K562 (cell line): ENCODE data around the gene PPP4R3B. TPM values are rescaled to one million over a fixed set of nuclear protein-coding genes. Genes with fewer than 3 reads are reported as not detected.

Experiments used
- ATAC-seq: fragments of 200-7000 bp; cut with Tn5 transposase; 3 replicates; pipeline ENCODE4 v1.9.1; 2020; ENCODE audit warnings: moderate library complexity
- BruUV-seq: library from RNA; stranded (reverse); fragments of 400-500 nt; replicated peaks from 2 replicates; lab custom pipeline; 2021; lab: Mats Ljungman, UMichigan
- CTCF ChIA-PET: fragments of 300-600 bp; formaldehyde crosslinking; extraction: SDS; loops from one replicate; lab custom pipeline; 2021; ENCODE audit warnings: low intra/inter-chr PET ratio; lab: Yijun Ruan, JAX
- POLR2A ChIA-PET: fragments of 300-600, 350-650 bp; sonication (Branson Sonifier 250); formaldehyde crosslinking; extraction: SDS; loops from one replicate; lab custom pipeline; 2021; ENCODE audit warnings: antibody characterized with exemption, inconsistent platforms; lab: Yijun Ruan, JAX
- DNase-seq, 4 experiments: peaks; one replicate each; pipeline versions ENCODE4 v3.0.0 to v3.0.0-alpha.2; 2011 to 2018; ENCODE audit warnings: low spot score in 3 of 4, mixed read lengths in 3 of 4; ENCODE audit errors: extremely low read depth in 1 of 4
- FAIRE-seq: peaks from 2 replicates; lab custom pipeline; 2011; peaks lifted over from hg19 to GRCh38; lab: Jason Lieb, UNC
- H2AFZ ChIP-seq: 2 replicates; pipeline ENCODE4 v1.6.0; 2011; ENCODE audit warnings: low read depth, low read length, control low read depth, inconsistent platforms
- H3K27ac ChIP-seq: fragments of 200-600 bp; 3 replicates; pipeline ENCODE4 v1.8.0; 2011; ENCODE audit warnings: low read depth, mild to moderate bottlenecking, control low read depth, inconsistent platforms, low read length, moderate library complexity, mixed read lengths; ENCODE audit errors: extremely low read depth
- H3K27me3 ChIP-seq, 2 experiments: fragments of 300-600 bp in 1 of 2; 2 replicates in 1 of 2; 3 replicates in 1 of 2; pipeline versions ENCODE4 v1.6.0 to v1.8.0; 2011; ENCODE audit warnings: inconsistent platforms in 2 of 2, low read length in 2 of 2, mild to moderate bottlenecking in 1 of 2, mixed read lengths in 1 of 2, moderate library complexity in 1 of 2; ENCODE audit not compliant: control insufficient read depth in 2 of 2, insufficient read depth in 2 of 2
- H3K36me3 ChIP-seq: fragments of 300-600 bp; 3 replicates; pipeline ENCODE4 v1.8.0; 2011; ENCODE audit warnings: mild to moderate bottlenecking, low read length, inconsistent platforms; ENCODE audit not compliant: control insufficient read depth, insufficient read depth
- H3K4me1 ChIP-seq, 2 experiments: fragments of 200-600 bp in 1 of 2; replicated peaks in 1 of 2; 2 replicates in 1 of 2; 3 replicates in 1 of 2; pipeline versions ENCODE4 v1.5.1 to v1.8.0; 2011; ENCODE audit warnings: inconsistent platforms in 2 of 2, low read length in 2 of 2, mild to moderate bottlenecking in 1 of 2, mixed read lengths in 1 of 2, moderate library complexity in 1 of 2; ENCODE audit not compliant: control insufficient read depth in 2 of 2, insufficient read depth in 2 of 2
- H3K4me2 ChIP-seq: 2 replicates; pipeline ENCODE4 v1.6.1; 2011; ENCODE audit warnings: low read length, control low read depth, inconsistent platforms, mixed read lengths; ENCODE audit not compliant: insufficient read depth
- H3K4me3 ChIP-seq: fragments of 200-600 bp; sonication (generic), shearing (Covaris generic); 2 replicates; pipeline ENCODE4 v1.5.1; 2016; ENCODE audit warnings: control low read depth, inconsistent platforms
- H3K79me2 ChIP-seq: fragments of 200-600 bp; 3 replicates; pipeline ENCODE4 v1.8.0; 2011; ENCODE audit warnings: low read length, inconsistent platforms; ENCODE audit not compliant: control insufficient read depth, insufficient read depth
- H3K9ac ChIP-seq, 2 experiments: 2 replicates each; pipeline versions ENCODE4 v1.6.0 to v1.6.1; 2011; ENCODE audit warnings: low read depth in 2 of 2, low read length in 2 of 2, control low read depth in 1 of 2, inconsistent platforms in 1 of 2, mild to moderate bottlenecking in 1 of 2, mixed read lengths in 1 of 2; ENCODE audit not compliant: insufficient read depth in 1 of 2
- H3K9me1 ChIP-seq: one replicate; pipeline ENCODE4 v1.6.0; 2011; ENCODE audit warnings: inconsistent platforms, mild to moderate bottlenecking, low read length, moderate library complexity; ENCODE audit not compliant: control insufficient read depth, insufficient read depth
- H3K9me3 ChIP-seq: replicated peaks from 2 replicates; pipeline ENCODE4 v1.5.1; 2011; ENCODE audit warnings: low read depth, low read length, inconsistent platforms; ENCODE audit not compliant: control insufficient read depth, insufficient read depth
- H4K20me1 ChIP-seq: replicated peaks from 2 replicates; pipeline ENCODE4 v1.6.1; 2011; ENCODE audit warnings: low read length, inconsistent platforms, mixed read lengths; ENCODE audit not compliant: control insufficient read depth, insufficient read depth
- ERF ChIP-seq: fragments of 450-650 bp; formaldehyde crosslinking; IDR thresholded peaks from 2 replicates; pipeline ENCODE4 v1.4.0; 2020; ENCODE audit warnings: mild to moderate bottlenecking, mixed read lengths
- HDAC1 ChIP-seq, 2 experiments: fragments of 450-650 bp; IDR thresholded peaks; 2 replicates each; pipeline ENCODE4 v1.6.1; 2016 to 2017; ENCODE audit warnings: inconsistent platforms in 1 of 2, mild to moderate bottlenecking in 1 of 2, moderate library complexity in 1 of 2
- IFI16 ChIP-seq: fragments of 250-450 bp; sonication (Bioruptor Pico); IDR thresholded peaks from 2 replicates; pipeline ENCODE4 v2.1.2; 2022; ENCODE audit warnings: mild to moderate bottlenecking, inconsistent platforms
- KDM5B ChIP-seq: fragments of 200-600 bp; sonication (generic); IDR thresholded peaks from 2 replicates; pipeline ENCODE4 v1.6.1; 2012; ENCODE audit warnings: low read depth, mild to moderate bottlenecking, moderate library complexity, low read length, control low read depth, inconsistent platforms; ENCODE audit not compliant: insufficient replicate concordance
- MLLT1 ChIP-seq, 2 experiments: fragments of 450-650 bp; IDR thresholded peaks; 2 replicates each; pipeline ENCODE4 v1.6.1; 2016
- NR0B1 ChIP-seq: fragments of 450-650 bp; IDR thresholded peaks from one replicate; pipeline ENCODE4 v1.6.1; 2018; ENCODE audit warnings: mild to moderate bottlenecking, moderate library complexity; ENCODE audit not compliant: partially characterized antibody
- SIN3A ChIP-seq, 2 experiments: fragments of 150-350 bp in 1 of 2; IDR thresholded peaks; 2 replicates each; pipeline ENCODE4 v1.6.1; 2011 to 2016; ENCODE audit warnings: borderline replicate concordance in 2 of 2, low read depth in 2 of 2, low read length in 2 of 2, mild to moderate bottlenecking in 2 of 2, moderate library complexity in 2 of 2; ENCODE audit not compliant: control insufficient read depth in 1 of 2
- SREBF1 ChIP-seq: fragments of 150-350 bp; IDR thresholded peaks from 2 replicates; pipeline ENCODE4 v1.6.1; 2014; ENCODE audit warnings: antibody characterized with exemption, low read depth, low read length, borderline replicate concordance
- ZNF232 ChIP-seq: sonication (generic); formaldehyde crosslinking; IDR thresholded peaks from 2 replicates; pipeline ENCODE4 v1.8.0; 2022; ENCODE audit warnings: mild to moderate bottlenecking, missing genetic modification reagents
- ZNF436 ChIP-seq: fragments of 250-450, 450-650 bp; sonication (Bioruptor Pico); formaldehyde crosslinking; IDR thresholded peaks from 2 replicates; pipeline ENCODE4 v1.7.0; 2020; ENCODE audit warnings: mild to moderate bottlenecking
- WGBS: fragments of 100-300 bp; shearing (Covaris generic); methylation state at CpG from one replicate; pipeline ENCODE4 v1.1.6; 2016; ENCODE audit warnings: low coverage, mixed read lengths; ENCODE audit not compliant: insufficient coverage; ENCODE audit errors: missing lambda C conversion rate; 5-methylcytosine and 5-hydroxymethylcytosine counted together
- in situ Hi-C: fragments of 300-500 bp; cut with MboI; formaldehyde crosslinking; loops from 4 replicates; pipeline ENCODE4 v1.15.0; 2018; ENCODE audit warnings: inconsistent platforms, mixed read lengths
- intact Hi-C: fragments of 100-400 bp; cut with micrococcal nuclease; formaldehyde crosslinking; loops from 2 replicates; pipeline ENCODE4 v1.14.2; 2022
- polyA plus RNA-seq, 8 experiments: library from polyadenylated mRNA; depleted of rRNA in 4 of 8; stranded (reverse) in 5 of 8; unstranded in 3 of 8; fragments of >200 nt; fragmentation: Nextera tagmentation in 2 of 8; fragmentation: Illumina TruSeq in 1 of 8; extraction: Ambion mirVana in 2 of 8; extraction: Trizol in 1 of 8; gene quantifications; 2 replicates each; pipeline versions ENCODE4 v1.2.1 to v1.2.3, GENCODE V29; 2011 to 2014; ENCODE audit warnings: inconsistent platforms in 1 of 8, missing spikeins in 1 of 8
- total RNA-seq, 7 experiments: library from RNA; depleted of rRNA in 6 of 7; stranded (reverse); fragments of >200 nt in 6 of 7; fragmentation: Illumina TruSeq in 2 of 7; extraction: Trizol in 2 of 7; gene quantifications; 2 replicates each; pipeline versions ENCODE4 v1.2.1 to v1.2.3, GENCODE V29; 2011 to 2021; ENCODE audit warnings: low replicate concordance in 1 of 7
- TF ChIP-seq, protein P1 (sequence below): sonication (generic); formaldehyde crosslinking; IDR thresholded peaks from 2 replicates; pipeline ENCODE4 v1.8.1; 2023; ENCODE audit warnings: mild to moderate bottlenecking, missing genetic modification reagents
- TF ChIP-seq, protein P2 (sequence below): fragments of 250-450 bp; sonication (Bioruptor Pico); IDR thresholded peaks from 2 replicates; pipeline ENCODE4 v1.8.0; 2021; ENCODE audit warnings: borderline replicate concordance, mild to moderate bottlenecking, moderate library complexity; ENCODE audit not compliant: poor library complexity, severe bottlenecking
- TF ChIP-seq, protein P3 (sequence below): sonication (generic); formaldehyde crosslinking; IDR thresholded peaks from 2 replicates; pipeline ENCODE4 v1.9.0; 2022; ENCODE audit warnings: mild to moderate bottlenecking, missing genetic modification reagents

The PPP4R3B gene
- total and polyA plus RNA-seq, 9 of the 15 experiments (the other 6 are each of a cell fraction or from before 2014, with no cell fraction given) = 13.2 to 59.2 (median 41.9) TPM

GRCh38 chr2:55618275-55619055 is 1.0 kb upstream of the PPP4R3B start:
- POLR2A ChIA-PET = interaction anchor here (0.6 to 2.2 kb wide), 12 partner anchors 8 to 1433 kb away, joined by 3 to 11 read pairs (median 4); partner anchors contain the start of gene CFAP36
- Histone ChIP-seq H3K9me3 (no peaks in the 10 kb centered on the region), H2AFZ (peak overlapping the region; percentile 76), H3K4me2 (peak overlapping the region; percentile 98), H3K36me3 (peaks cover 41% of the 10 kb centered on the region), H3K27me3 (no peaks in the 10 kb centered on the region), H3K9me1 (peaks cover 3% of the 10 kb centered on the region), H3K27ac (peak overlapping the region; percentile 97), H4K20me1 (peaks cover 12% of the 10 kb centered on the region; the same call in 1 of the 2 replicates), H3K4me3 (peak overlapping the region; percentile 98), H3K4me1 (peaks cover 6 to 8% of the 10 kb centered on the region in 2 experiments; a peak in 4 of 5 replicates), H3K79me2 (peaks cover 98% of the 10 kb centered on the region), H3K9ac (peak overlapping the region; percentile 96 to 99)
- ATAC-seq (peak; percentile 47), DNase-seq (peak; percentile 50 to 74 (median 60)), FAIRE-seq (peak; percentile 95)
- BruUV-seq = TSS peak; percentile 76
- CTCF ChIA-PET = interaction anchor here (0.6 kb wide), 1 partner anchor 13 kb away, joined by 4 read pairs; no protein-coding TSS in a partner anchor
- in situ Hi-C loops (no loop called here), intact Hi-C loops (loop anchor here (5.0 kb wide), 2 partner anchors 201 to 336 kb away; partner anchors contain the start of gene CCDC88A)
- WGBS = 1% methylated on average over 32 of the region's 32 CpGs
- TF ChIP-seq ZNF436 (no peak), ZNF232 (CRISPR knock-in tag) (no peak), MLLT1 (IDR thresholded peaks at IDR 0.05) (no peak), NR0B1 (no peak), HDAC1 (IDR thresholded peaks at IDR 0.05) (peak in 1 of 2 experiments; percentile 79; a peak in 1 of 4 replicates), SREBF1 (no peak), SIN3A (IDR thresholded peaks at IDR 0.05; ENCODE audit: borderline replicate concordance in 2 of 2, control insufficient read depth in 1 of 2, low read depth in 2 of 2, low read length in 2 of 2) (peak in 1 of 2 experiments; percentile 86; a peak in 3 of 4 replicates), IFI16 (CRISPR knock-in tag) (no peak), ERF (no peak), KDM5B (peak; percentile 67)
- TF ChIP-seq, protein P1, sequence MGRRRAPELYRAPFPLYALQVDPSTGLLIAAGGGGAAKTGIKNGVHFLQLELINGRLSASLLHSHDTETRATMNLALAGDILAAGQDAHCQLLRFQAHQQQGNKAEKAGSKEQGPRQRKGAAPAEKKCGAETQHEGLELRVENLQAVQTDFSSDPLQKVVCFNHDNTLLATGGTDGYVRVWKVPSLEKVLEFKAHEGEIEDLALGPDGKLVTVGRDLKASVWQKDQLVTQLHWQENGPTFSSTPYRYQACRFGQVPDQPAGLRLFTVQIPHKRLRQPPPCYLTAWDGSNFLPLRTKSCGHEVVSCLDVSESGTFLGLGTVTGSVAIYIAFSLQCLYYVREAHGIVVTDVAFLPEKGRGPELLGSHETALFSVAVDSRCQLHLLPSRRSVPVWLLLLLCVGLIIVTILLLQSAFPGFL (CRISPR knock-in tag) = no peak
- TF ChIP-seq, protein P2, sequence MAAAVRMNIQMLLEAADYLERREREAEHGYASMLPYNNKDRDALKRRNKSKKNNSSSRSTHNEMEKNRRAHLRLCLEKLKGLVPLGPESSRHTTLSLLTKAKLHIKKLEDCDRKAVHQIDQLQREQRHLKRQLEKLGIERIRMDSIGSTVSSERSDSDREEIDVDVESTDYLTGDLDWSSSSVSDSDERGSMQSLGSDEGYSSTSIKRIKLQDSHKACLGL (CRISPR knock-in tag) = no peak
- TF ChIP-seq, protein P3, sequence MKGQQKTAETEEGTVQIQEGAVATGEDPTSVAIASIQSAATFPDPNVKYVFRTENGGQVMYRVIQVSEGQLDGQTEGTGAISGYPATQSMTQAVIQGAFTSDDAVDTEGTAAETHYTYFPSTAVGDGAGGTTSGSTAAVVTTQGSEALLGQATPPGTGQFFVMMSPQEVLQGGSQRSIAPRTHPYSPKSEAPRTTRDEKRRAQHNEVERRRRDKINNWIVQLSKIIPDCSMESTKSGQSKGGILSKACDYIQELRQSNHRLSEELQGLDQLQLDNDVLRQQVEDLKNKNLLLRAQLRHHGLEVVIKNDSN = no peak
